PC-3 (cell line): ENCODE data around the gene KCNH1.

ENCODE experiments used
- CTCF ChIP-seq: fragments of 300-600 bp; sonication (generic); conservative IDR thresholded peaks from 2 replicates; pipeline ENCODE4 v1.5.1; 2017; ENCODE audit warnings: antibody characterized with exemption, low read depth, mild to moderate bottlenecking, low read length
- EZH2 ChIP-seq: fragments of 300-600 bp; sonication (generic); IDR thresholded peaks from one replicate; pipeline ENCODE4 v1.6.1; 2017; ENCODE audit warnings: antibody characterized with exemption, mild to moderate bottlenecking, low read length; ENCODE audit not compliant: unreplicated experiment
- EZH2phosphoT487 ChIP-seq: fragments of 300-600 bp; sonication (generic); IDR thresholded peaks from 2 replicates; pipeline ENCODE4 v1.6.1; 2018; ENCODE audit warnings: mild to moderate bottlenecking, antibody characterized with exemption, low read length, borderline replicate concordance

DNA sequence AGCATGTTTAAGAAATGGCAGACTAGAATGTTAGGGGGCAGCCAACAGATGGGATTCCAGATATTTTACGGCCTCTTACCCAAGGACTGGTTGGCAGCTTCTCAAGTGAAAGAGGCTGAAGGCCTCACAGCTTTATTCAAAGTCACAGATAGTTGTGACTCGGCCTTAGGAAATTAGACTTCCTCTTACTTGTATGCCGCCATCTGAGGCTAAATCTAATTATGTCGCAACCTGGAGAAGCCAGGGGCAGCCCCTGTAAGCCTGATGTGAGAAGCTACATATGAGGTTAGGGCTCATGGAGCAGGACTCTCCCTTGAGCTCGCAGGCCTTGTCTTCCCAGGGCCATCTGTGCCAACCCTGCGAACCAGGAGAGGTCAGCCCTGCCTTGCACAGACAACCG, 452.8 kb downstream of the KCNH1 start:
- TF ChIP-seq CTCF (no peak), EZH2 (no peak), EZH2phosphoT487 (no peak)
